Measurements from ENCODE around the gene GNGT1.
"Not testable (repeated sequence)": the region's sequence is repeated elsewhere in the genome, so short reads cannot be mapped to it uniquely, and the experiment has no call there.

GNGT1 gene

GRCh38 chr7:93902777-93903423 is 3.5 kb upstream of the GNGT1 start:
- in situ Hi-C loops (cut with HindIII; ENCODE audit: low sequenced_read_pairs), result no loop called here

GRCh38 chr7:93910076-93910994 is 4.0 kb downstream of the GNGT1 start:
- in situ Hi-C loops (cut with HindIII; ENCODE audit: low sequenced_read_pairs), result no loop called here

GRCh38 chr7:93911242-93911641 is 4.9 kb downstream of the GNGT1 start:
- in situ Hi-C loops (cut with HindIII; ENCODE audit: low sequenced_read_pairs), result not testable (repeated sequence)

- in situ Hi-C loops (cut with HindIII; ENCODE audit: low sequenced_read_pairs), result not testable (repeated sequence)
Observed at GRCh38 chr7:93911661-93912060, 5.3 kb downstream of the GNGT1 start.

GRCh38 chr7:93913197-93913596 is 6.8 kb downstream of the GNGT1 start:
- in situ Hi-C loops (cut with HindIII; ENCODE audit: low sequenced_read_pairs), result no loop called here

- in situ Hi-C loops (cut with HindIII; ENCODE audit: low sequenced_read_pairs), result no loop called here
Observed at GRCh38 chr7:93914581-93915066, 8.3 kb downstream of the GNGT1 start.

- in situ Hi-C loops (cut with HindIII; ENCODE audit: low sequenced_read_pairs), result not testable (repeated sequence)
Observed at GRCh38 chr7:93915206-93915842, 9.0 kb downstream of the GNGT1 start.

GRCh38 chr7:93915888-93916287 is 9.5 kb downstream of the GNGT1 start:
- in situ Hi-C loops (cut with HindIII; ENCODE audit: low sequenced_read_pairs), result not testable (repeated sequence)

- in situ Hi-C loops (cut with HindIII; ENCODE audit: low sequenced_read_pairs), result not testable (repeated sequence)
Observed at GRCh38 chr7:93916315-93916714, 9.9 kb downstream of the GNGT1 start.

GRCh38 chr7:93920496-93921182 is 14.3 kb downstream of the GNGT1 start:
- in situ Hi-C loops (cut with HindIII; ENCODE audit: low sequenced_read_pairs), result no loop called here

- in situ Hi-C loops (cut with HindIII; ENCODE audit: low sequenced_read_pairs), result no loop called here
Observed at GRCh38 chr7:93921186-93921585, 14.8 kb downstream of the GNGT1 start.

- in situ Hi-C loops (cut with HindIII; ENCODE audit: low sequenced_read_pairs), result no loop called here
Observed at GRCh38 chr7:93921607-93922566, 15.5 kb downstream of the GNGT1 start, which contains the start of gene GNG11. TSS of gene GNG11 (plus strand) at chr7:93921735. CDS start at chr7:93922138, 403 bp downstream.

GRCh38 chr7:93923296-93923695 is 16.9 kb downstream of the GNGT1 start:
- in situ Hi-C loops (cut with HindIII; ENCODE audit: low sequenced_read_pairs), result no loop called here

GRCh38 chr7:93923942-93924341 is 17.6 kb downstream of the GNGT1 start:
- in situ Hi-C loops (cut with HindIII; ENCODE audit: low sequenced_read_pairs), result no loop called here

GRCh38 chr7:93926800-93927199 is 20.4 kb downstream of the GNGT1 start:
- in situ Hi-C loops (cut with HindIII; ENCODE audit: low sequenced_read_pairs), result no loop called here

GRCh38 chr7:93927585-93927984 is 21.2 kb downstream of the GNGT1 start:
- in situ Hi-C loops (cut with HindIII; ENCODE audit: low sequenced_read_pairs), result no loop called here

- in situ Hi-C loops (cut with HindIII; ENCODE audit: low sequenced_read_pairs), result no loop called here
Observed at GRCh38 chr7:93931655-93932054, 25.3 kb downstream of the GNGT1 start.

GRCh38 chr7:93933156-93933555 is 26.8 kb downstream of the GNGT1 start:
- in situ Hi-C loops (cut with HindIII; ENCODE audit: low sequenced_read_pairs), result no loop called here

- in situ Hi-C loops (cut with HindIII; ENCODE audit: low sequenced_read_pairs), result no loop called here
Observed at GRCh38 chr7:93935102-93935501, 28.7 kb downstream of the GNGT1 start.

- in situ Hi-C loops (cut with HindIII; ENCODE audit: low sequenced_read_pairs), result no loop called here
Observed at GRCh38 chr7:93937818-93938217, 31.5 kb downstream of the GNGT1 start.
